ENCODE measurements around the gene GPR143.
"Not testable (repeated sequence)": the region's sequence is repeated elsewhere in the genome, so short reads cannot be mapped to it uniquely, and the experiment has no call there.

Gene GPR143

GRCh38 chrX:9765737-9766097 is at the start of gene GPR143:
Gene GPR143 (minus strand): TSS chrX:9765847. CDS start chrX:9765817, 30 bp downstream.
- H3K9ac ChIP-seq = no peak within 1 kb of the TSS
- peak within 1 kb of the TSS; percentile 49 for H3K4me2 ChIP-seq

GRCh38 chrX:9811086-9811485 is 45.4 kb upstream of the GPR143 start:
- H3K9ac ChIP-seq, H3K4me2 ChIP-seq, H3K4me3 ChIP-seq, H3K36me3 ChIP-seq, H3K27me3 ChIP-seq, H3K4me1 ChIP-seq, H3K27ac ChIP-seq, H3K9me3 ChIP-seq, H4K20me1 ChIP-seq: not testable (repeated sequence)

More at GRCh38 chrX:9765737-9766097, at the start of gene GPR143:
- TF ChIP-seq Cebpa-rat (IDR thresholded peaks at IDR 0.05) = no peak
- no peaks in the 10 kb centered on the region for H3K36me3 ChIP-seq
- peaks cover 11% of the 10 kb centered on the region for H3K9me3 ChIP-seq
- no peak within 1 kb of the TSS for H3K27ac ChIP-seq
- H4K20me1 ChIP-seq = peaks cover 21% of the 10 kb centered on the region
- no peak within 1 kb of the TSS for H3K4me3 ChIP-seq
- peaks cover 47% of the 10 kb centered on the region for H3K4me1 ChIP-seq
- H3K27me3 ChIP-seq = no peaks in the 10 kb centered on the region

- H3K9me3 ChIP-seq, H4K20me1 ChIP-seq, H3K9ac ChIP-seq, H3K4me2 ChIP-seq, H3K36me3 ChIP-seq, H3K27ac ChIP-seq, H3K27me3 ChIP-seq, H3K4me1 ChIP-seq, H3K4me3 ChIP-seq: not testable (repeated sequence)
Observed at GRCh38 chrX:9809876-9810275, 44.2 kb upstream of the GPR143 start.

GRCh38 chrX:9807355-9808182 is 41.9 kb upstream of the GPR143 start:
- Histone ChIP-seq H4K20me1 (no peaks in the 10 kb centered on the region), H3K4me3 (no peak overlapping the region), H3K36me3 (no peaks in the 10 kb centered on the region), H3K9me3 (no peaks in the 10 kb centered on the region), H3K27me3 (no peaks in the 10 kb centered on the region), H3K4me1 (no peaks in the 10 kb centered on the region), H3K4me2 (no peak overlapping the region), H3K9ac (no peak overlapping the region), H3K27ac (no peak overlapping the region)
- no peak for TF ChIP-seq Cebpa-rat (IDR thresholded peaks at IDR 0.05)

GRCh38 chrX:9805956-9806355 is 40.3 kb upstream of the GPR143 start:
- no peaks in the 10 kb centered on the region for H3K36me3 ChIP-seq
- no peak for TF ChIP-seq Cebpa-rat (IDR thresholded peaks at IDR 0.05)
- no peaks in the 10 kb centered on the region for H3K27me3 ChIP-seq
- H4K20me1 ChIP-seq = no peaks in the 10 kb centered on the region
- H3K27ac ChIP-seq = no peak overlapping the region
- no peak overlapping the region for H3K9ac ChIP-seq
- H3K4me2 ChIP-seq = no peak overlapping the region
- peaks cover 7% of the 10 kb centered on the region for H3K9me3 ChIP-seq
- no peak overlapping the region for H3K4me3 ChIP-seq
- H3K4me1 ChIP-seq = no peaks in the 10 kb centered on the region

GRCh38 chrX:9804444-9804843 is 38.8 kb upstream of the GPR143 start:
- H3K4me3 ChIP-seq = no peak overlapping the region
- no peak overlapping the region for H3K27ac ChIP-seq
- H3K9ac ChIP-seq = no peak overlapping the region
- H4K20me1 ChIP-seq = no peaks in the 10 kb centered on the region
- no peak overlapping the region for H3K4me2 ChIP-seq
- H3K4me1 ChIP-seq = no peaks in the 10 kb centered on the region
- H3K27me3 ChIP-seq = no peaks in the 10 kb centered on the region
- TF ChIP-seq Cebpa-rat (IDR thresholded peaks at IDR 0.05) = no peak
- peaks cover 22% of the 10 kb centered on the region for H3K9me3 ChIP-seq
- no peaks in the 10 kb centered on the region for H3K36me3 ChIP-seq

- Histone ChIP-seq H3K27ac (no peak overlapping the region), H3K4me1 (no peaks in the 10 kb centered on the region), H3K27me3 (no peaks in the 10 kb centered on the region), H3K4me3 (no peak overlapping the region), H3K9me3 (peaks cover 30% of the 10 kb centered on the region), H3K9ac (no peak overlapping the region), H3K4me2 (no peak overlapping the region), H4K20me1 (no peaks in the 10 kb centered on the region), H3K36me3 (no peaks in the 10 kb centered on the region)
- TF ChIP-seq Cebpa-rat (IDR thresholded peaks at IDR 0.05) = no peak
Observed at GRCh38 chrX:9802737-9803136, 37.1 kb upstream of the GPR143 start.

GRCh38 chrX:9797384-9798360 is 32.0 kb upstream of the GPR143 start:
- Histone ChIP-seq H3K9me3 (peaks cover 43% of the 10 kb centered on the region), H3K9ac (no peak overlapping the region), H3K4me2 (no peak overlapping the region), H3K36me3 (no peaks in the 10 kb centered on the region), H3K27me3 (no peaks in the 10 kb centered on the region), H3K4me3 (no peak overlapping the region), H3K4me1 (no peaks in the 10 kb centered on the region), H4K20me1 (no peaks in the 10 kb centered on the region), H3K27ac (no peak overlapping the region)
- TF ChIP-seq Cebpa-rat (IDR thresholded peaks at IDR 0.05) = no peak

GRCh38 chrX:9794495-9794894 is 28.8 kb upstream of the GPR143 start:
- Histone ChIP-seq H3K27me3 (no peaks in the 10 kb centered on the region), H3K9me3 (peaks cover 21% of the 10 kb centered on the region), H4K20me1 (no peaks in the 10 kb centered on the region), H3K4me3 (no peak overlapping the region), H3K4me2 (no peak overlapping the region), H3K9ac (no peak overlapping the region), H3K27ac (no peak overlapping the region), H3K36me3 (no peaks in the 10 kb centered on the region), H3K4me1 (no peaks in the 10 kb centered on the region)
- no peak for TF ChIP-seq Cebpa-rat (IDR thresholded peaks at IDR 0.05)

- no peak overlapping the region for H3K4me2 ChIP-seq
Observed at GRCh38 chrX:9790866-9791265, 25.2 kb upstream of the GPR143 start.

More at GRCh38 chrX:9790866-9791265, 25.2 kb upstream of the GPR143 start:
- no peaks in the 10 kb centered on the region for H3K36me3 ChIP-seq
- no peak overlapping the region for H3K9ac ChIP-seq
- no peaks in the 10 kb centered on the region for H4K20me1 ChIP-seq
- H3K27me3 ChIP-seq = no peaks in the 10 kb centered on the region
- peaks cover 18% of the 10 kb centered on the region for H3K9me3 ChIP-seq
- no peak overlapping the region for H3K4me3 ChIP-seq
- no peaks in the 10 kb centered on the region for H3K4me1 ChIP-seq
- H3K27ac ChIP-seq = no peak overlapping the region
- no peak for TF ChIP-seq Cebpa-rat (IDR thresholded peaks at IDR 0.05)
